OCI-LY7 (cell line): ENCODE data around the gene CIZ1. TPM values are rescaled to one million over a fixed set of nuclear protein-coding genes. Genes with fewer than 3 reads are reported as not detected.
"Not testable (repeated sequence)": the region's sequence is repeated elsewhere in the genome, so short reads cannot be mapped to it uniquely, and the experiment has no call there.

ENCODE experiments used
- BruUV-seq: library from RNA; stranded (reverse); fragments of 400-500 nt; replicated peaks from 2 replicates; lab custom pipeline; 2021; lab: Mats Ljungman, UMichigan
- CTCF ChIA-PET: fragments of 300-600 bp; sonication (Branson Sonifier 250); formaldehyde crosslinking; loops from one replicate; lab custom pipeline; 2022; ENCODE audit warnings: antibody characterized with exemption; ENCODE audit not compliant: unreplicated experiment; lab: Charles Lee
- POLR2A ChIA-PET: fragments of 300-600 bp; sonication (Branson Sonifier 250); formaldehyde crosslinking; loops from one replicate; lab custom pipeline; 2022; ENCODE audit warnings: antibody characterized with exemption; lab: Charles Lee
- DNase-seq: peaks from one replicate; pipeline ENCODE4 v3.0.0-alpha.2; 2015; ENCODE audit warnings: low spot score
- H2AFZ ChIP-seq: fragments of 200-600 bp; sonication (generic), shearing (Covaris generic); 2 replicates; pipeline ENCODE4 v1.6.1; 2014; ENCODE audit warnings: mild to moderate bottlenecking, antibody characterized with exemption, low read length, moderate library complexity
- H3K27ac ChIP-seq: fragments of 200-600 bp; sonication (generic); 2 replicates; pipeline ENCODE4 v1.5.1; 2014; ENCODE audit warnings: mixed run types, low read depth, mild to moderate bottlenecking, moderate library complexity, low read length, inconsistent platforms; ENCODE audit not compliant: poor library complexity, severe bottlenecking
- H3K36me3 ChIP-seq: fragments of 200-600 bp; sonication (generic); 2 replicates; pipeline ENCODE4 v1.6.1; 2014; ENCODE audit warnings: mild to moderate bottlenecking, antibody characterized with exemption, low read length, moderate library complexity, mixed read lengths; ENCODE audit not compliant: insufficient read depth
- H3K4me1 ChIP-seq: fragments of 200-600 bp; sonication (generic); 2 replicates; pipeline ENCODE4 v1.5.1; 2014; ENCODE audit warnings: mild to moderate bottlenecking, low read length; ENCODE audit not compliant: insufficient read depth, poor library complexity, severe bottlenecking
- H3K4me2 ChIP-seq: fragments of 200-600 bp; sonication (generic); 2 replicates; pipeline ENCODE4 v1.6.1; 2014; ENCODE audit warnings: mild to moderate bottlenecking, low read length
- H3K4me3 ChIP-seq: fragments of 200-600 bp; sonication (generic); 2 replicates; pipeline ENCODE4 v1.5.1; 2014; ENCODE audit warnings: mild to moderate bottlenecking, low read depth, low read length; ENCODE audit not compliant: poor library complexity, severe bottlenecking
- H3K79me2 ChIP-seq: fragments of 200-600 bp; sonication (generic); 2 replicates; pipeline ENCODE4 v1.6.1; 2016; ENCODE audit warnings: low read depth, mild to moderate bottlenecking, low read length, moderate library complexity, mixed read lengths; ENCODE audit not compliant: insufficient read depth
- H3K9me2 ChIP-seq: fragments of 200-600 bp; sonication (generic); 2 replicates; pipeline ENCODE4 v1.6.1; 2016; ENCODE audit warnings: mild to moderate bottlenecking, low read length, mixed read lengths; ENCODE audit not compliant: insufficient read depth
- H3K9me3 ChIP-seq: fragments of 200-600 bp; sonication (generic); 2 replicates; pipeline ENCODE4 v1.6.1; 2014; ENCODE audit warnings: mild to moderate bottlenecking, mixed run types, low read length, mixed read lengths
- H4K20me1 ChIP-seq: fragments of 200-600 bp; sonication (generic); 2 replicates; pipeline ENCODE4 v1.6.1; 2014; ENCODE audit warnings: mild to moderate bottlenecking, antibody characterized with exemption, low read length, moderate library complexity, mixed read lengths; ENCODE audit not compliant: insufficient read depth
- CTCF ChIP-seq: fragments of 200-600 bp; sonication (generic); conservative IDR thresholded peaks from 2 replicates; pipeline ENCODE4 v1.5.1; 2014; ENCODE audit warnings: mild to moderate bottlenecking, antibody characterized with exemption, low read length, moderate library complexity, mixed read lengths
- EZH2phosphoT487 ChIP-seq: fragments of 200-600 bp; sonication (generic); IDR thresholded peaks from 2 replicates; pipeline ENCODE4 v1.6.1; 2018; ENCODE audit warnings: low read depth, borderline replicate concordance, mild to moderate bottlenecking, mixed run types, antibody characterized with exemption, low read length, moderate library complexity, mixed read lengths
- intact Hi-C: fragments of 100-400 bp; cut with micrococcal nuclease; formaldehyde crosslinking; loops from one replicate; pipeline ENCODE4 v1.10.0; 2022; ENCODE audit not compliant: unreplicated experiment
- total RNA-seq, 2 experiments: library from RNA; depleted of rRNA in 1 of 2; stranded (reverse); fragments of >200 nt in 1 of 2; shearing (Covaris generic) in 1 of 2; gene quantifications; 2 replicates each; pipeline ENCODE4 v1.2.3, GENCODE V29; 2014 to 2022

Gene CIZ1
- total RNA-seq, 2 experiments from 2014 or later = 45.4 to 121 TPM

- H3K4me2 ChIP-seq = no peak overlapping the region
- no peak overlapping the region for H3K4me3 ChIP-seq
Measured at GRCh38 chr9:128136816-128137793, 54.3 kb downstream of the CIZ1 start.

GRCh38 chr9:128135561-128135960, 55.8 kb downstream of the CIZ1 start:
- DNase-seq, BruUV-seq, H3K4me1 ChIP-seq, H2AFZ ChIP-seq, H3K27ac ChIP-seq, intact Hi-C loops, H3K4me2 ChIP-seq, H3K9me3 ChIP-seq, H3K79me2 ChIP-seq, H4K20me1 ChIP-seq, H3K9me2 ChIP-seq, CTCF ChIA-PET, H3K36me3 ChIP-seq, POLR2A ChIA-PET, H3K4me3 ChIP-seq: not testable (repeated sequence)

More at GRCh38 chr9:128136816-128137793, 54.3 kb downstream of the CIZ1 start:
- intact Hi-C loops = no loop called here
- POLR2A ChIA-PET = interaction anchor here (0.6 kb wide), 1 partner anchor 51 kb away, joined by 3 read pairs; no protein-coding TSS in a partner anchor
- Histone ChIP-seq H2AFZ (no peak overlapping the region), H3K9me2 (no peaks in the 10 kb centered on the region), H3K36me3 (no peaks in the 10 kb centered on the region), H3K79me2 (no peaks in the 10 kb centered on the region), H4K20me1 (no peaks in the 10 kb centered on the region), H3K9me3 (no peaks in the 10 kb centered on the region), H3K4me1 (no peaks in the 10 kb centered on the region), H3K27ac (no peak overlapping the region)
- CTCF ChIA-PET = interaction anchor here (0.5 to 0.6 kb wide), 2 partner anchors 53 to 785 kb away, joined by 3 read pairs; no protein-coding TSS in a partner anchor
- no peak for TF ChIP-seq CTCF
- TF ChIP-seq EZH2phosphoT487 = no peak
- DNase-seq = no peak
- no TSS peak for BruUV-seq

- H3K27ac ChIP-seq, H3K36me3 ChIP-seq, H2AFZ ChIP-seq, H3K4me1 ChIP-seq, DNase-seq, intact Hi-C loops, H3K79me2 ChIP-seq, H3K4me2 ChIP-seq, POLR2A ChIA-PET, CTCF ChIA-PET, H4K20me1 ChIP-seq, H3K9me3 ChIP-seq, H3K9me2 ChIP-seq, H3K4me3 ChIP-seq, BruUV-seq: not testable (repeated sequence)
Measured at GRCh38 chr9:128132139-128132538, 59.2 kb downstream of the CIZ1 start.

GRCh38 chr9:128131346-128131745, 60.0 kb downstream of the CIZ1 start:
- H3K4me3 ChIP-seq, H3K4me1 ChIP-seq, H3K36me3 ChIP-seq, H4K20me1 ChIP-seq, POLR2A ChIA-PET, H3K27ac ChIP-seq, H3K9me3 ChIP-seq, intact Hi-C loops, CTCF ChIA-PET, DNase-seq, H3K4me2 ChIP-seq, H3K9me2 ChIP-seq, BruUV-seq, H2AFZ ChIP-seq: not testable (repeated sequence)
- H3K79me2 ChIP-seq = peaks cover 11% of the 10 kb centered on the region

GRCh38 chr9:128130651-128131050, 60.7 kb downstream of the CIZ1 start:
- H3K9me3 ChIP-seq, BruUV-seq, H3K27ac ChIP-seq, H3K4me2 ChIP-seq, H3K36me3 ChIP-seq, H4K20me1 ChIP-seq, DNase-seq, CTCF ChIA-PET, POLR2A ChIA-PET, intact Hi-C loops, H3K4me3 ChIP-seq, H3K9me2 ChIP-seq, H2AFZ ChIP-seq: not testable (repeated sequence)
- H3K79me2 ChIP-seq = peaks cover 18% of the 10 kb centered on the region
- peaks cover 16% of the 10 kb centered on the region for H3K4me1 ChIP-seq
